SU-DHL-6 (cell line): ENCODE data around the gene LSR.

Experiments used
- EZH2phosphoT487 ChIP-seq: fragments of 200-600 bp; sonication (generic), shearing (Covaris generic); conservative IDR thresholded peaks from 2 replicates; pipeline ENCODE4 v1.6.1; 2018; ENCODE audit warnings: mild to moderate bottlenecking, antibody characterized with exemption, low read length, moderate library complexity, mixed read lengths
- TF ChIP-seq, protein P1 (sequence below): fragments of 200-600 bp; sonication (generic); IDR thresholded peaks from one replicate; pipeline ENCODE4 v1.5.1; 2017; ENCODE audit warnings: antibody characterized with exemption, mild to moderate bottlenecking, low read length, moderate library complexity; ENCODE audit not compliant: insufficient read depth, poor library complexity, severe bottlenecking

DNA sequence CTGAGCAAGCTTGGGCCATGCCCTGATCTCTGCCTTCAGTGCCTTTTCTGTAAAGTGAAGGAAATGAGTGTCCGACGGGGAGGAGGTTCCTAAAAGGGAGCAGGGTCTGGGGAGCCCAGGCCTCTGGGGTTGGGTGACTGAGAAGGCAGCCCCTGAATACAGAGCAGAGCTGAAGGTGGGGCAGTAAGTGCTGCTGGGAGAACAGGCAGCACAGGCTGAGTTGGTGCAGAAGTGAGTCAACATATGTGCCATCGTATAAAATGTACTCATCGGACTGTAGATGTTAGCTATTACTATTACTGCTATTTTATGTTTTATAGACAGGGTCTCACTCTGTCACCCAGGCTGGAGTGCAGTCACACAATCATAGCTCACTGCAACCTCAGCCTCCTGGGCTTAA is 32.5 kb downstream of the LSR start:
- TF ChIP-seq, protein P1, sequence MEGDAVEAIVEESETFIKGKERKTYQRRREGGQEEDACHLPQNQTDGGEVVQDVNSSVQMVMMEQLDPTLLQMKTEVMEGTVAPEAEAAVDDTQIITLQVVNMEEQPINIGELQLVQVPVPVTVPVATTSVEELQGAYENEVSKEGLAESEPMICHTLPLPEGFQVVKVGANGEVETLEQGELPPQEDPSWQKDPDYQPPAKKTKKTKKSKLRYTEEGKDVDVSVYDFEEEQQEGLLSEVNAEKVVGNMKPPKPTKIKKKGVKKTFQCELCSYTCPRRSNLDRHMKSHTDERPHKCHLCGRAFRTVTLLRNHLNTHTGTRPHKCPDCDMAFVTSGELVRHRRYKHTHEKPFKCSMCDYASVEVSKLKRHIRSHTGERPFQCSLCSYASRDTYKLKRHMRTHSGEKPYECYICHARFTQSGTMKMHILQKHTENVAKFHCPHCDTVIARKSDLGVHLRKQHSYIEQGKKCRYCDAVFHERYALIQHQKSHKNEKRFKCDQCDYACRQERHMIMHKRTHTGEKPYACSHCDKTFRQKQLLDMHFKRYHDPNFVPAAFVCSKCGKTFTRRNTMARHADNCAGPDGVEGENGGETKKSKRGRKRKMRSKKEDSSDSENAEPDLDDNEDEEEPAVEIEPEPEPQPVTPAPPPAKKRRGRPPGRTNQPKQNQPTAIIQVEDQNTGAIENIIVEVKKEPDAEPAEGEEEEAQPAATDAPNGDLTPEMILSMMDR = no peak
- no peak for TF ChIP-seq EZH2phosphoT487
